HCT116 (cell line): ENCODE data around the gene PDE7B. TPM values are rescaled to one million over a fixed set of nuclear protein-coding genes. Genes with fewer than 3 reads are reported as not detected.

Source experiments
- ATAC-seq: fragments of 200-7000 bp; cut with Tn5 transposase; 2 replicates; pipeline ENCODE4 v1.9.1; 2020; ENCODE audit warnings: mild to moderate bottlenecking, moderate library complexity
- BruUV-seq: library from RNA; stranded (reverse); fragments of 400-500 nt; replicated peaks from 2 replicates; lab custom pipeline; 2021; lab: Mats Ljungman, UMichigan
- CTCF ChIA-PET: fragments of 300-600 bp; sonication (Branson Sonifier 250); formaldehyde crosslinking; loops from one replicate; lab custom pipeline; 2021; ENCODE audit warnings: antibody characterized with exemption; lab: Charles Lee
- POLR2A ChIA-PET: fragments of 300-600, 350-600 bp; sonication (Branson Sonifier 250); formaldehyde crosslinking; loops from one replicate; lab custom pipeline; 2021; ENCODE audit warnings: antibody characterized with exemption; lab: Charles Lee
- RAD21 ChIA-PET, 2 experiments: fragments of 300-600 bp; sonication (Branson Sonifier 250); formaldehyde crosslinking; loops; one replicate each; lab custom pipeline; 2023; ENCODE audit warnings: low total read pairs in 2 of 2; ENCODE audit not compliant: uncharacterized antibody in 2 of 2, unreplicated experiment in 2 of 2, low non-redundant PET in 1 of 2; lab: Charles Lee
- DNase-seq: peaks from one replicate; pipeline ENCODE4 v3.0.0-alpha.2; 2010; ENCODE audit warnings: low read depth, low spot score
- H2AFZ ChIP-seq: fragments of 200-600 bp; shearing (Covaris generic), sonication (generic); 2 replicates; pipeline ENCODE4 v1.6.1; 2017; ENCODE audit warnings: low read depth, mixed run types, mixed read lengths, antibody characterized with exemption, low read length; ENCODE audit not compliant: poor library complexity, severe bottlenecking
- H3K27ac ChIP-seq: 2 replicates; pipeline ENCODE4 v1.5.1; 2012; ENCODE audit warnings: low read depth, low read length
- H3K27me3 ChIP-seq: fragments of 200-600 bp; sonication (generic); 2 replicates; pipeline ENCODE4 v1.6.1; 2016; ENCODE audit warnings: mixed run types, low read length, mixed read lengths; ENCODE audit not compliant: insufficient read depth
- H3K36me3 ChIP-seq, 2 experiments: fragments of 200-500 bp in 1 of 2; fragments of 200-600 bp in 1 of 2; sonication (Bioruptor generic) in 1 of 2; sonication (generic) in 1 of 2; 2 replicates each; pipeline versions ENCODE4 v1.5.1 to v1.6.1; 2014 to 2016; ENCODE audit warnings: low read length in 2 of 2, inconsistent platforms in 1 of 2, mixed read lengths in 1 of 2, mixed run types in 1 of 2; ENCODE audit not compliant: insufficient read depth in 2 of 2, control insufficient read depth in 1 of 2
- H3K4me1 ChIP-seq, 2 experiments: fragments of 200-600 bp in 1 of 2; sonication (generic) in 1 of 2; 2 replicates each; pipeline versions ENCODE4 v1.5.1 to v1.6.1; 2012 to 2017; ENCODE audit warnings: low read length in 2 of 2, inconsistent platforms in 1 of 2, mild to moderate bottlenecking in 1 of 2, mixed read lengths in 1 of 2, mixed run types in 1 of 2, moderate library complexity in 1 of 2; ENCODE audit not compliant: insufficient read depth in 2 of 2, control insufficient read depth in 1 of 2
- H3K4me2 ChIP-seq: fragments of 200-600 bp; sonication (generic); 2 replicates; pipeline ENCODE4 v1.6.1; 2017; ENCODE audit warnings: mixed run types, low read length, mixed read lengths
- H3K4me3 ChIP-seq, 2 experiments: fragments of 200-600 bp in 1 of 2; sonication (generic) in 1 of 2; replicated peaks in 1 of 2; 2 replicates each; pipeline ENCODE4 v1.5.1; 2011 to 2016; ENCODE audit warnings: low read length in 2 of 2, control low read depth in 1 of 2, low read depth in 1 of 2, mild to moderate bottlenecking in 1 of 2, mixed read lengths in 1 of 2, mixed run types in 1 of 2
- H3K79me2 ChIP-seq: fragments of 200-600 bp; sonication (generic); 2 replicates; pipeline ENCODE4 v1.6.1; 2017; ENCODE audit warnings: mild to moderate bottlenecking, mixed run types, low read length, moderate library complexity, mixed read lengths; ENCODE audit not compliant: insufficient read depth
- H3K9ac ChIP-seq: fragments of 200-600 bp; sonication (generic); 2 replicates; pipeline ENCODE4 v1.6.1; 2016; ENCODE audit warnings: low read length, mixed read lengths
- H3K9me2 ChIP-seq: fragments of 200-600 bp; sonication (generic), shearing (Covaris generic); 2 replicates; pipeline ENCODE4 v1.6.1; 2017; ENCODE audit warnings: mixed run types, mild to moderate bottlenecking, moderate library complexity; ENCODE audit not compliant: insufficient read depth
- H3K9me3 ChIP-seq, 2 experiments: fragments of 200-500 bp in 1 of 2; fragments of 200-600 bp in 1 of 2; sonication (Bioruptor generic) in 1 of 2; sonication (generic) in 1 of 2; 2 replicates each; pipeline ENCODE4 v1.6.1; 2014 to 2017; ENCODE audit warnings: low read length in 2 of 2, mixed read lengths in 2 of 2, inconsistent platforms in 1 of 2, low read depth in 1 of 2, mild to moderate bottlenecking in 1 of 2, mixed run types in 1 of 2, moderate library complexity in 1 of 2; ENCODE audit not compliant: control insufficient read depth in 1 of 2, insufficient read depth in 1 of 2
- H4K20me1 ChIP-seq: fragments of 200-600 bp; sonication (generic), shearing (Covaris generic); 2 replicates; pipeline ENCODE4 v1.6.1; 2017; ENCODE audit warnings: mixed run types, mild to moderate bottlenecking, moderate library complexity; ENCODE audit not compliant: insufficient read depth
- CBX3 ChIP-seq: IDR thresholded peaks from 2 replicates; pipeline ENCODE4 v1.6.1; 2012; ENCODE audit warnings: low read depth
- CEBPB ChIP-seq: IDR thresholded peaks from 2 replicates; pipeline ENCODE4 v1.6.1; 2012; ENCODE audit warnings: low read depth
- POLR2AphosphoS5 ChIP-seq: IDR thresholded peaks from 2 replicates; pipeline ENCODE4 v1.6.1; 2011; ENCODE audit warnings: mild to moderate bottlenecking, low read depth, low read length, moderate library complexity
- RAD21 ChIP-seq: IDR thresholded peaks from 2 replicates; pipeline ENCODE4 v1.6.1; 2012; ENCODE audit warnings: low read depth, mild to moderate bottlenecking
- REST ChIP-seq: IDR thresholded peaks from 2 replicates; pipeline ENCODE4 v1.6.1; 2012; ENCODE audit warnings: low read depth
- SP1 ChIP-seq: IDR thresholded peaks from 2 replicates; pipeline ENCODE4 v1.6.1; 2012; ENCODE audit warnings: low read depth
- YY1 ChIP-seq: IDR thresholded peaks from 2 replicates; pipeline ENCODE4 v1.6.1; 2011; ENCODE audit warnings: low read length, low read depth, moderate library complexity, mild to moderate bottlenecking; ENCODE audit not compliant: insufficient replicate concordance; ENCODE audit errors: extremely low read depth
- intact Hi-C: fragments of 100-400 bp; cut with micrococcal nuclease; formaldehyde crosslinking; loops from 2 replicates; pipeline ENCODE4 v1.10.0; 2022
- total RNA-seq: library from RNA; stranded (reverse); gene quantifications from one replicate; pipeline ENCODE4 v1.2.1, GENCODE V29; 2021; ENCODE audit not compliant: unreplicated experiment

PDE7B gene
- total RNA-seq, 1 experiment from 2014 or later = 0.61 TPM

GRCh38 chr6:135990439-135990838 lies 138.9 kb downstream of the PDE7B start:
- Histone ChIP-seq H2AFZ (no peak overlapping the region), H3K27ac (no peak overlapping the region), H3K9ac (no peak overlapping the region), H3K4me3 (no peak overlapping the region), H4K20me1 (no peaks in the 10 kb centered on the region), H3K9me3 (no peaks in the 10 kb centered on the region)
- BruUV-seq = no TSS peak
- intact Hi-C loops = no loop called here
- POLR2A ChIA-PET = no interaction called here
- RAD21 ChIA-PET = no interaction called here
- no peak for DNase-seq
- no peak for ATAC-seq
- TF ChIP-seq RAD21 (no peak), REST (no peak), CEBPB (no peak), CBX3 (no peak)
- TF ChIP-seq, all 23 proteins: peak for 0
- no peaks in the 10 kb centered on the region for H3K36me3 ChIP-seq
- no peak overlapping the region for H3K4me2 ChIP-seq
- no peaks in the 10 kb centered on the region for H3K79me2 ChIP-seq
- peaks cover 2 to 7% of the 10 kb centered on the region in 2 experiments for H3K4me1 ChIP-seq
- no peaks in the 10 kb centered on the region for H3K27me3 ChIP-seq
- H3K9me2 ChIP-seq = no peaks in the 10 kb centered on the region
- CTCF ChIA-PET = no interaction called here

GRCh38 chr6:135990855-135991464 lies 139.5 kb downstream of the PDE7B start:
- DNase-seq = no peak
- no peaks in the 10 kb centered on the region for H3K9me3 ChIP-seq
- H3K4me1 ChIP-seq = peaks cover 4 to 9% of the 10 kb centered on the region in 2 experiments
- BruUV-seq = no TSS peak
- H3K4me3 ChIP-seq = no peak overlapping the region
- no peak for ATAC-seq
- no peak overlapping the region for H3K4me2 ChIP-seq
- H3K27ac ChIP-seq = no peak overlapping the region
- no peaks in the 10 kb centered on the region for H4K20me1 ChIP-seq
- no peaks in the 10 kb centered on the region for H3K9me2 ChIP-seq
- no peaks in the 10 kb centered on the region for H3K27me3 ChIP-seq
- ChIA-PET RAD21 (no interaction called here), POLR2A (no interaction called here), CTCF (no interaction called here)
- no peak overlapping the region for H2AFZ ChIP-seq
- no peak overlapping the region for H3K9ac ChIP-seq
- intact Hi-C loops = no loop called here
- H3K79me2 ChIP-seq = no peaks in the 10 kb centered on the region
- H3K36me3 ChIP-seq = no peaks in the 10 kb centered on the region
- TF ChIP-seq SP1 = no peak
- no peak for TF ChIP-seq YY1
- no peak for TF ChIP-seq POLR2AphosphoS5
